ENCODE data around the gene PRSS23. TPM values are rescaled to one million over a fixed set of nuclear protein-coding genes. Genes with fewer than 3 reads are reported as not detected.
"Not testable (repeated sequence)": the region's sequence is repeated elsewhere in the genome, so short reads cannot be mapped to it uniquely, and the experiment has no call there.

PRSS23 gene
- total RNA-seq, 1 experiment from 2014 or later: 355 TPM

DNA sequence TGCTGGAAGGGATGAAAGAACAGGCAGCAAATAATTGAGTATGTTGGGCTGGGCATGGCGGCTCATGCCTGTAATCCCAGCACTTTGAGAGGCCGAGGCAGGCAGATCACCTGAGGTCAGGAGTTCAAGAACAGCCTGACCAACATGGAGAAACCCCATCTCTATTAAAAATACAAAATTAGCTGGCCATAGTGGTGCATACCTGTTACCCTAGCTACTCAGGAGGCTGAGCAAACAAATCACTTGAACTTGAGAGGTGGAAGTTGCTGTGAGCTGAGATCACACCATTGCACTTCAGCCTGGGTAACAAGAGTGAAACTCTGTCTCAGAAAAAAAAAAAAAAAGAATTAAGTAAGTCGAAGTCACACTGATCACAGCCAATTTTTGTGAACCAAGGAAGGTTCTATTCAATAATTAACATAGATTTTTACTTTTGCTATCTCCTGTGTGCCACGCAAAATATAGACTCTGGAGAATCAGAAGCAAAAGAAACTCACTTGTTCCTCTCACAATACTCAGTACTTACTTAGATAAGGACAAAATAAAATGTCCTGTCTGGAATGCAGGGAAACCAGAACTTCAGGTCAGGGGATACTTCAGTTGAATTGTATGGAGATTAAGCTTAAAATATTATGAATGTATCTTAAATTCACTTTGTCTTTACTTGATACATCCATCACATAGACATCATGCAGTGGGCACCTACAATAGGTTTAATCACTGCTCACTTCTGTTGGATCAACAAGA lies 44.6 kb downstream of the PRSS23 start:
- ATAC-seq; BruUV-seq (replicated peaks); H3K4me3 ChIP-seq (ENCODE audit: low read depth in 2 of 2, low read length in 2 of 2); intact Hi-C loops (cut with micrococcal nuclease; ENCODE audit: unreplicated experiment); H3K4me1 ChIP-seq (ENCODE audit: control insufficient read depth, insufficient read depth, low read length); DNase-seq (ENCODE audit: low read depth, low spot score); H3K36me3 ChIP-seq (ENCODE audit: control insufficient read depth, insufficient read depth, low read length); H3K27me3 ChIP-seq (ENCODE audit: control insufficient read depth, insufficient read depth, low read length); in situ Hi-C loops (cut with HindIII; ENCODE audit: low pct_unique_long_range_greater_than_20kb, low sequenced_read_pairs); H3K27ac ChIP-seq (ENCODE audit: low read length); CTCF ChIA-PET; H3K9me3 ChIP-seq (ENCODE audit: control insufficient read depth, insufficient read depth, low read depth, low read length); POLR2A ChIA-PET: not testable (repeated sequence)

DNA sequence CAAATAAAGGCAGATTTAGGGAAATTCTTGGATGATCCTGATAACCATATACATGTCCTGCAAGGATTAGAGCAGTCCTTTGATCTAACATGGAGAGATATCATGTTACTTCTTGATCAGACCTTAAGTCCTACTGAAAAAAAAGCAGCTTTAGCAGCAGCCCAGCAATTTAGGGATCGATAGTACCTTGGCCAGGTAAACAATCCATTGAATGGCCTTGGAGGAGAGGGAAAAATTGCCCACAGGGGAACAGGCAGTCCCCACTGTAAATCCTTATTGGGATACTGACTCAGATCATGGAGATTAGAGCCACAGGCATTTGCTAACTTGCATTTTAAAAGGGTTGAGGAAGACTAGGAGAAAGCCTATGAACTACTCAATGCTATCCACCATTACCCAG lies 47.8 kb downstream of the PRSS23 start:
- no TSS peak for BruUV-seq (replicated peaks)
- DNase-seq (ENCODE audit: low read depth, low spot score) (no peak), ATAC-seq (no peak)
- in situ Hi-C loops (cut with HindIII; ENCODE audit: low pct_unique_long_range_greater_than_20kb, low sequenced_read_pairs): no loop called here
- no peaks in the 10 kb centered on the region for H3K27me3 ChIP-seq (ENCODE audit: control insufficient read depth, insufficient read depth, low read length)
- no peaks in the 10 kb centered on the region for H3K4me1 ChIP-seq (ENCODE audit: control insufficient read depth, insufficient read depth, low read length)
- ChIA-PET POLR2A (no interaction called here), CTCF (no interaction called here)
- no peak overlapping the region for H3K27ac ChIP-seq (ENCODE audit: low read length)
- no peak for TF ChIP-seq SIN3A (IDR thresholded peaks at IDR 0.05; ENCODE audit: borderline replicate concordance, insufficient read depth, low read depth, low read length)
- TF ChIP-seq, protein P1, sequence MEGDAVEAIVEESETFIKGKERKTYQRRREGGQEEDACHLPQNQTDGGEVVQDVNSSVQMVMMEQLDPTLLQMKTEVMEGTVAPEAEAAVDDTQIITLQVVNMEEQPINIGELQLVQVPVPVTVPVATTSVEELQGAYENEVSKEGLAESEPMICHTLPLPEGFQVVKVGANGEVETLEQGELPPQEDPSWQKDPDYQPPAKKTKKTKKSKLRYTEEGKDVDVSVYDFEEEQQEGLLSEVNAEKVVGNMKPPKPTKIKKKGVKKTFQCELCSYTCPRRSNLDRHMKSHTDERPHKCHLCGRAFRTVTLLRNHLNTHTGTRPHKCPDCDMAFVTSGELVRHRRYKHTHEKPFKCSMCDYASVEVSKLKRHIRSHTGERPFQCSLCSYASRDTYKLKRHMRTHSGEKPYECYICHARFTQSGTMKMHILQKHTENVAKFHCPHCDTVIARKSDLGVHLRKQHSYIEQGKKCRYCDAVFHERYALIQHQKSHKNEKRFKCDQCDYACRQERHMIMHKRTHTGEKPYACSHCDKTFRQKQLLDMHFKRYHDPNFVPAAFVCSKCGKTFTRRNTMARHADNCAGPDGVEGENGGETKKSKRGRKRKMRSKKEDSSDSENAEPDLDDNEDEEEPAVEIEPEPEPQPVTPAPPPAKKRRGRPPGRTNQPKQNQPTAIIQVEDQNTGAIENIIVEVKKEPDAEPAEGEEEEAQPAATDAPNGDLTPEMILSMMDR (IDR thresholded peaks at IDR 0.05): no peak
- TF ChIP-seq, protein P2, sequence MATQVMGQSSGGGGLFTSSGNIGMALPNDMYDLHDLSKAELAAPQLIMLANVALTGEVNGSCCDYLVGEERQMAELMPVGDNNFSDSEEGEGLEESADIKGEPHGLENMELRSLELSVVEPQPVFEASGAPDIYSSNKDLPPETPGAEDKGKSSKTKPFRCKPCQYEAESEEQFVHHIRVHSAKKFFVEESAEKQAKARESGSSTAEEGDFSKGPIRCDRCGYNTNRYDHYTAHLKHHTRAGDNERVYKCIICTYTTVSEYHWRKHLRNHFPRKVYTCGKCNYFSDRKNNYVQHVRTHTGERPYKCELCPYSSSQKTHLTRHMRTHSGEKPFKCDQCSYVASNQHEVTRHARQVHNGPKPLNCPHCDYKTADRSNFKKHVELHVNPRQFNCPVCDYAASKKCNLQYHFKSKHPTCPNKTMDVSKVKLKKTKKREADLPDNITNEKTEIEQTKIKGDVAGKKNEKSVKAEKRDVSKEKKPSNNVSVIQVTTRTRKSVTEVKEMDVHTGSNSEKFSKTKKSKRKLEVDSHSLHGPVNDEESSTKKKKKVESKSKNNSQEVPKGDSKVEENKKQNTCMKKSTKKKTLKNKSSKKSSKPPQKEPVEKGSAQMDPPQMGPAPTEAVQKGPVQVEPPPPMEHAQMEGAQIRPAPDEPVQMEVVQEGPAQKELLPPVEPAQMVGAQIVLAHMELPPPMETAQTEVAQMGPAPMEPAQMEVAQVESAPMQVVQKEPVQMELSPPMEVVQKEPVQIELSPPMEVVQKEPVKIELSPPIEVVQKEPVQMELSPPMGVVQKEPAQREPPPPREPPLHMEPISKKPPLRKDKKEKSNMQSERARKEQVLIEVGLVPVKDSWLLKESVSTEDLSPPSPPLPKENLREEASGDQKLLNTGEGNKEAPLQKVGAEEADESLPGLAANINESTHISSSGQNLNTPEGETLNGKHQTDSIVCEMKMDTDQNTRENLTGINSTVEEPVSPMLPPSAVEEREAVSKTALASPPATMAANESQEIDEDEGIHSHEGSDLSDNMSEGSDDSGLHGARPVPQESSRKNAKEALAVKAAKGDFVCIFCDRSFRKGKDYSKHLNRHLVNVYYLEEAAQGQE (IDR thresholded peaks at IDR 0.05; ENCODE audit: insufficient read depth in 1 of 2, low read depth in 2 of 2, low read length in 1 of 2): no peak
- no peaks in the 10 kb centered on the region for H3K36me3 ChIP-seq (ENCODE audit: control insufficient read depth, insufficient read depth, low read length)
- intact Hi-C loops (cut with micrococcal nuclease; ENCODE audit: unreplicated experiment): no loop called here
- no peak overlapping the region for H3K4me3 ChIP-seq (ENCODE audit: low read depth in 2 of 2, low read length in 2 of 2)
- no peaks in the 10 kb centered on the region for H3K9me3 ChIP-seq (ENCODE audit: control insufficient read depth, insufficient read depth, low read depth, low read length)

DNA sequence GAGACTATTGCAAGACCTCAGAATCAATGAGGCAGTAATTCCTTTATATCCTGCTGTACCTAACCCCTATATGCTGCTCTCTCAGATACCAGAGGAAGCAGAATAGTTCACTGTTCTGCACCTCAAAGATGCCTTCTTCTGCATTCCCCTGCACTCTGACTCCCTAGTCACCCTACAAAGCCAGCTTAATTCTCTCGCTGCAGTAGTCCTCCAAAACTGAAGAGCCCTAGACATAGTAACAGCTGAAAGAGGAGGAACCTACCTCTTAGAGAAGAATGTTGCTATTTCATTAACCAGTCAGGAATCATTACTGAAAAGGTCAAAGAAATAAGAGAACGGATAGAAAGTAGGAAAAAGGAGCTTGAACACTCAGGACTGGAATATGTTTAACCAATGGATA lies 49.3 kb downstream of the PRSS23 start:
- ChIA-PET CTCF (no interaction called here), POLR2A (no interaction called here)
- Histone ChIP-seq H3K27ac (ENCODE audit: low read length) (no peak overlapping the region), H3K36me3 (ENCODE audit: control insufficient read depth, insufficient read depth, low read length) (no peaks in the 10 kb centered on the region), H3K4me1 (ENCODE audit: control insufficient read depth, insufficient read depth, low read length) (no peaks in the 10 kb centered on the region), H3K27me3 (ENCODE audit: control insufficient read depth, insufficient read depth, low read length) (no peaks in the 10 kb centered on the region), H3K9me3 (ENCODE audit: control insufficient read depth, insufficient read depth, low read depth, low read length) (no peaks in the 10 kb centered on the region), H3K4me3 (ENCODE audit: low read depth in 2 of 2, low read length in 2 of 2) (no peak overlapping the region)
- intact Hi-C loops (cut with micrococcal nuclease; ENCODE audit: unreplicated experiment): no loop called here
- no peak for DNase-seq (ENCODE audit: low read depth, low spot score)
- in situ Hi-C loops (cut with HindIII; ENCODE audit: low pct_unique_long_range_greater_than_20kb, low sequenced_read_pairs): no loop called here
- TF ChIP-seq, protein P2 (IDR thresholded peaks at IDR 0.05; ENCODE audit: insufficient read depth in 1 of 2, low read depth in 2 of 2, low read length in 1 of 2): no peak
- no peak for TF ChIP-seq SIN3A (IDR thresholded peaks at IDR 0.05; ENCODE audit: borderline replicate concordance, insufficient read depth, low read depth, low read length)
- TF ChIP-seq TCF7L2 (IDR thresholded peaks at IDR 0.05; ENCODE audit: low read depth, low read length): no peak
- TF ChIP-seq, protein P1 (IDR thresholded peaks at IDR 0.05): no peak
- TF ChIP-seq POLR2AphosphoS5 (IDR thresholded peaks at IDR 0.05; ENCODE audit: low read depth, low read length): no peak
- no peak for ATAC-seq
- BruUV-seq (replicated peaks): no TSS peak

Data from Panc1 (cell line).